HUES48 (cell line): ENCODE measurements around the gene DRC7.
"Not testable (repeated sequence)": the region's sequence is repeated elsewhere in the genome, so short reads cannot be mapped to it uniquely, and the experiment has no call there.

Experiments
- H3K27ac ChIP-seq: one replicate; pipeline ENCODE4 v1.7.0; 2013; ENCODE audit warnings: low read depth, low read length, inconsistent platforms
- H3K27me3 ChIP-seq: 2 replicates; pipeline ENCODE4 v1.6.1; 2013; ENCODE audit warnings: mild to moderate bottlenecking, low read length; ENCODE audit not compliant: control insufficient read depth, insufficient read depth
- H3K36me3 ChIP-seq: 2 replicates; pipeline ENCODE4 v1.6.1; 2013; ENCODE audit warnings: low read length; ENCODE audit not compliant: control insufficient read depth, insufficient read depth
- H3K4me1 ChIP-seq: 2 replicates; pipeline ENCODE4 v1.6.1; 2013; ENCODE audit warnings: mild to moderate bottlenecking, low read length; ENCODE audit not compliant: control insufficient read depth, insufficient read depth
- H3K4me3 ChIP-seq: 2 replicates; pipeline ENCODE4 v1.5.1; 2013; ENCODE audit warnings: mild to moderate bottlenecking, low read depth, low read length
- H3K9ac ChIP-seq: 2 replicates; pipeline ENCODE4 v1.6.1; 2013; ENCODE audit warnings: mild to moderate bottlenecking, low read depth, low read length, moderate library complexity
- H3K9me3 ChIP-seq: 2 replicates; pipeline ENCODE4 v1.6.1; 2013; ENCODE audit warnings: low read length; ENCODE audit not compliant: control insufficient read depth, insufficient read depth

The DRC7 gene

GRCh38 chr16:57669476-57670162 lies 25.0 kb upstream of the DRC7 start:
- no peak overlapping the region for H3K4me3 ChIP-seq
- H3K4me1 ChIP-seq = no peaks in the 10 kb centered on the region
- H3K36me3 ChIP-seq = no peaks in the 10 kb centered on the region
- no peak overlapping the region for H3K27ac ChIP-seq
- no peaks in the 10 kb centered on the region for H3K27me3 ChIP-seq
- no peaks in the 10 kb centered on the region for H3K9me3 ChIP-seq
- no peak overlapping the region for H3K9ac ChIP-seq

- H3K27ac ChIP-seq = no peak overlapping the region
- H3K4me1 ChIP-seq = no peaks in the 10 kb centered on the region
- H3K27me3 ChIP-seq = no peaks in the 10 kb centered on the region
- H3K4me3 ChIP-seq = no peak overlapping the region
- no peaks in the 10 kb centered on the region for H3K36me3 ChIP-seq
- H3K9me3 ChIP-seq = no peaks in the 10 kb centered on the region
- H3K9ac ChIP-seq = no peak overlapping the region
Observed at GRCh38 chr16:57670196-57670595, 24.4 kb upstream of the DRC7 start.

- H3K4me3 ChIP-seq, H3K27ac ChIP-seq, H3K9me3 ChIP-seq, H3K9ac ChIP-seq, H3K36me3 ChIP-seq, H3K4me1 ChIP-seq, H3K27me3 ChIP-seq: not testable (repeated sequence)
Observed at GRCh38 chr16:57671451-57671850, 23.2 kb upstream of the DRC7 start.

GRCh38 chr16:57672416-57672815 lies 22.2 kb upstream of the DRC7 start:
- Histone ChIP-seq H3K4me1 (peaks cover 10% of the 10 kb centered on the region; the same call in 1 of the 2 replicates), H3K27me3 (no peaks in the 10 kb centered on the region), H3K9ac (no peak overlapping the region), H3K36me3 (no peaks in the 10 kb centered on the region), H3K9me3 (no peaks in the 10 kb centered on the region), H3K27ac (no peak overlapping the region), H3K4me3 (no peak overlapping the region)

GRCh38 chr16:57672824-57673223 lies 21.8 kb upstream of the DRC7 start:
- Histone ChIP-seq H3K9ac (no peak overlapping the region), H3K27me3 (no peaks in the 10 kb centered on the region), H3K27ac (no peak overlapping the region), H3K36me3 (no peaks in the 10 kb centered on the region), H3K4me1 (peaks cover 10% of the 10 kb centered on the region; the same call in 1 of the 2 replicates), H3K4me3 (no peak overlapping the region), H3K9me3 (no peaks in the 10 kb centered on the region)

GRCh38 chr16:57675741-57676551 lies 18.7 kb upstream of the DRC7 start:
- no peaks in the 10 kb centered on the region for H3K9me3 ChIP-seq
- H3K4me3 ChIP-seq = no peak overlapping the region
- no peak overlapping the region for H3K9ac ChIP-seq
- H3K4me1 ChIP-seq = peaks cover 10% of the 10 kb centered on the region; the same call in 1 of the 2 replicates
- no peaks in the 10 kb centered on the region for H3K36me3 ChIP-seq
- peak overlapping the region; percentile 38 for H3K27ac ChIP-seq
- no peaks in the 10 kb centered on the region for H3K27me3 ChIP-seq

- peaks cover 10% of the 10 kb centered on the region; the same call in 1 of the 2 replicates for H3K4me1 ChIP-seq
- no peaks in the 10 kb centered on the region for H3K36me3 ChIP-seq
- H3K27me3 ChIP-seq = no peaks in the 10 kb centered on the region
- no peak overlapping the region for H3K9ac ChIP-seq
- no peak overlapping the region for H3K27ac ChIP-seq
- H3K9me3 ChIP-seq = no peaks in the 10 kb centered on the region
- no peak overlapping the region for H3K4me3 ChIP-seq
Observed at GRCh38 chr16:57676553-57677085, 18.0 kb upstream of the DRC7 start.

GRCh38 chr16:57677622-57678369 lies 16.8 kb upstream of the DRC7 start:
- Histone ChIP-seq H3K4me3 (no peak overlapping the region), H3K9ac (no peak overlapping the region), H3K36me3 (no peaks in the 10 kb centered on the region), H3K27me3 (no peaks in the 10 kb centered on the region), H3K27ac (no peak overlapping the region), H3K4me1 (peaks cover 10% of the 10 kb centered on the region; the same call in 1 of the 2 replicates), H3K9me3 (no peaks in the 10 kb centered on the region)

- H3K9ac ChIP-seq = no peak overlapping the region
- H3K27ac ChIP-seq = no peak overlapping the region
- no peak overlapping the region for H3K4me3 ChIP-seq
- H3K36me3 ChIP-seq = no peaks in the 10 kb centered on the region
- H3K4me1 ChIP-seq = peaks cover 10% of the 10 kb centered on the region; the same call in 1 of the 2 replicates
- no peaks in the 10 kb centered on the region for H3K27me3 ChIP-seq
- H3K9me3 ChIP-seq = no peaks in the 10 kb centered on the region
Observed at GRCh38 chr16:57679016-57679415, 15.6 kb upstream of the DRC7 start.

GRCh38 chr16:57679767-57680482 lies 14.7 kb upstream of the DRC7 start:
- Histone ChIP-seq H3K27ac (no peak overlapping the region), H3K9me3 (no peaks in the 10 kb centered on the region), H3K4me1 (peaks cover 10% of the 10 kb centered on the region; the same call in 1 of the 2 replicates), H3K27me3 (no peaks in the 10 kb centered on the region), H3K36me3 (no peaks in the 10 kb centered on the region), H3K4me3 (no peak overlapping the region), H3K9ac (no peak overlapping the region)
